Stimulated activated CD4-positive, alpha-beta T cell treated with anti-CD3 and anti-CD28 coated beads, Interleukin-15, amount 100 ng/mL, for 48 hours (primary cell): ENCODE measurements around the gene CLBA1.

Source experiments
- DNase-seq, 2 donors: peaks; one replicate each; pipeline ENCODE4 v3.0.0-alpha.2; 2020; ENCODE audit warnings: low read depth in 2 of 2

CLBA1 gene

GRCh38 chr14:104968541-104969401 lies 16.8 kb upstream of the CLBA1 start:
- no peak for DNase-seq

- DNase-seq: no peak
Observed at GRCh38 chr14:104969741-104970230, 15.8 kb upstream of the CLBA1 start.

GRCh38 chr14:104970231-104971068 lies 15.1 kb upstream of the CLBA1 start:
- no peak for DNase-seq

GRCh38 chr14:104971447-104972240 lies 13.9 kb upstream of the CLBA1 start:
- DNase-seq: no peak

GRCh38 chr14:104972301-104973134 lies 13.1 kb upstream of the CLBA1 start:
- DNase-seq: no peak

- DNase-seq: no peak
Observed at GRCh38 chr14:104973135-104973384, 12.5 kb upstream of the CLBA1 start.

GRCh38 chr14:104973385-104974145 lies 12.0 kb upstream of the CLBA1 start:
- DNase-seq: no peak

- no peak for DNase-seq
Observed at GRCh38 chr14:104974146-104974541, 11.4 kb upstream of the CLBA1 start.

GRCh38 chr14:104974665-104975390 lies 10.8 kb upstream of the CLBA1 start:
- DNase-seq: no peak

- no peak for DNase-seq
Observed at GRCh38 chr14:104975481-104976197, 9.9 kb upstream of the CLBA1 start.

- DNase-seq: peak; percentile 71 to 81
Observed at GRCh38 chr14:104976198-104977007, 9.2 kb upstream of the CLBA1 start.

- DNase-seq: no peak
Observed at GRCh38 chr14:104977008-104977680, 8.4 kb upstream of the CLBA1 start.

- peak in 1 of 2 donors; percentile 51 for DNase-seq
Observed at GRCh38 chr14:104977681-104978653, 7.6 kb upstream of the CLBA1 start, which contains the start of gene AHNAK2. Gene AHNAK2, minus strand, starts transcription at chr14:104978374. Its CDS starts 137 bp downstream, at chr14:104978237.

GRCh38 chr14:104978746-104979691 lies 6.6 kb upstream of the CLBA1 start:
- DNase-seq: no peak
